HG03460 (cell line): Measurements from ENCODE around the gene TRIM2.

Experiments
- ATAC-seq: cut with Tn5 transposase; IDR thresholded peaks from one replicate; pipeline ENCODE4 v1.9.1; 2021; ENCODE audit not compliant: unreplicated experiment

TRIM2 gene

GRCh38 chr4:153367092-153367491 is 162.8 kb downstream of the TRIM2 start:
- ATAC-seq = no peak

DNA sequence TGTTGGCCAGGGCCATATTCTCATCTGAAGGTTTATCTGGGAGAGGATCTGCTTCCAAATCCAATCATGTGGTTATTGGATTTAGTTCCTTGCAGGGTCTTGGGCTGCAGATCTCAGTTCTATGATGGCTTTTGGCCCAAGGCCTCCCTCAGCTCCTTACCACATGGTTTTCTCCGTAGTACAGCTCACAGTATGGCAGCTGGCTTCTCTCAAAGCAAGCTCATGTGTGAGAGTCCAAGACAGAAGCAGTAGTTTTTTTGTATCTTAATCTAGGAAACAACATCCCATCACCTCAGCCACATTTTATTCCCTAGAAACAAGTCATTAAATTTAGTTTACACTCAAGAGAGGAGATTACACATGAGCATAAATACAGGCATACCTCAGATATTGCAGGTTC is 164.8 kb downstream of the TRIM2 start:
- ATAC-seq = no peak

DNA sequence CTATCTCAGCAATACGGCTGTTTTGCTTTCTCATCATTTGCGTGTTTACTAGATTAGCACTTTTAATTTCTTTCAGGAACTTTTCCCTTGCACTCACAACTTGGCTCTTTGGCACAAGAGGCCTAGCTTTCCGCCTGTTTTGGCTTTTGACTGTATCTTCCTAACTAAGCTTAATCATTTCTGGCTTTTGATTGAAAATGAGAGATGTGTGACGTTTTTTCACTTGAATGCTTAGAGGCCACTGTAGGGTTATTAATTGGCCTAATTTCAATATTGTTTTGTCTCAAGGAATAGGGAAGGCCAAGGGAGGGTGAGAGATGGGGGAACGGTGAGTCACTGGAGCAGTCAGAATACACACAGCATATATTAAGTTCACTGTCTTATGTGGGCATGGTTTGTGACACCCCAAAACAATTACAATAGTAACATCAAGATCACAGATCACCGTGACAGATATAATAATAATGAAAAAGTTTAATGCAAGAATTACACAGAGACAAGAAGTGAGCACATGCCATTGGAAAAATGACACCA is 167.5 kb downstream of the TRIM2 start:
- no peak for ATAC-seq

DNA sequence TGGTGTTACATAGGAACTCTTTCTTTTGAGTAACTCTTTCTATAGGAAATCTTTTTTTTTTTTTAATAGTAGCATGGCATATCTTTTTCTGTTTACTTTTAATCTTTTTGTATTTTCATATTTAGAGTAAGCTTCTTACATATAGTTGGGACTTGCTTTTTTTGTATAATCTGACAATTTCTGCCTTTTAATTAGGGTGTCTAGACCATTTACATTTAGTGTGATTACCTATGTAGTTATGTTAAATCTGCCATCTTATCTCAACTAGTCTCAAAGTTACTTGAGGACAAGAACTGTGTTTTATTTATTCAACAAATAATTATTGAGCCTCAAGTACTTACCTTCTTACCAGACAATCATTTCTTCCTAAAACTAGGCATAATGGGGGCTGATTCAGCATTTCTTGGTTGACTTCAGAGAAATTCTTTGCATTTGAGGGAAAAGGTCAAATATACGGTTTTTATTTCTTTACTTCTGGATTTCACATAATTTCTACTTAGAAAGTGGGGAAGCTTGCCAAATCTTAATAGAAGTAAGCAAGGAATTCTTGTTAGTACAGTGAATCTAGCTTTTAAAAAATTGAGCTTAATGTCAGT is 168.8 kb downstream of the TRIM2 start:
- no peak for ATAC-seq

DNA sequence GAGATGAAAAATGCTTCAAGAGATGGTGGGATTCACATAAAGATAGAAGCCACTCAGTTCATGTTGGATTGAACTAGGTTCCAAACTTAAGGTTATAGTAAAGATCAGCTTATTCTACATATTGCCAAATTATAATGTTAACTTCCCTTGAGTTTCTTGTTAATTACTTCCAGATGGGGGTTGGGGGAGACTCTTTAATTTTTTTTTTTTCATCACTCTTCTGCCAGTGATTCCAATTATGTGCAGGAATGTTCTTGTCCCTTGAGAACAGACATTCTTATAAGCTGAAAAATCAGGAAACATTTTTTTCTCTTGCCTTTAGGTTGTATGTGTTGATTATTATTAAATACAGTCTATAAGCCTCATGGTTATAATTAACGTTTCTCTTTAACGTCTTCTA is 170.2 kb downstream of the TRIM2 start:
- ATAC-seq = no peak

DNA sequence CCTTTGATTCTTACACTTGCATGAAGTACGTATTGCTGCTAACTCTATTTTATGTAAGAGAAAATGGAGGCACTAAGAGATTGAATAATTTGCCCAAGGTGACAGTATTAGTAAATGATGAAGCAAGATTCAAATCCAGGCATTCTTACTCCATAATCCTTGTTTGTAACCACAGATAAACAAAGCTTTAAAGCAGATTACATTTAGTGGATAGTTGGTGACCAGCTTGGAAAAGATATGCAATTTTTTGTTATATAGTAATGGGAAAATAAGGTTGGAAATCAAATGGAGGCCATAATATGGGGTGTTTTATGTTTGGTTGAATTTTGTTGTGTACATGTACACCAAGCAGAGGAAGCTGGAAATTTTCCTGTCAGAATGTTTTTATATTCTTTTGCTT is 171.1 kb downstream of the TRIM2 start:
- ATAC-seq = no peak

DNA sequence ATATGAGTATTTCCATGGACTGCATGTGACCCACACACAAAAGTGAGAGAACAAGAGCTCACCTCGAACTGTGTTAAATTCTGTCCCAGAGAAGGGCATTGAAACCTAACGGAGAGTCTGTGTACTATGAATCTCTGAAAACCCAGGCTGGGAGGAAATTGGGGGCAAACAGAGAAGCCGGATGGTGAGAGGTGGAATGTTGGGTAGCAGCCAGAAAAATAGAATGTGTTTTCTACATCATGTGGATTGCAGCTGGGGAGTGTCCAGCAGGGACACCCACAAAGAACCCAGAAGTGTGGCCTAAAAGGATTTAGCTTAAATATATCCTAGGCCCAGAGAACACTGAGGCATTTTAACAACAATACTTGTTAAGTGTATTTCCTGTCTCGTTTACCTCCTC is 178.9 kb downstream of the TRIM2 start:
- no peak for ATAC-seq

DNA sequence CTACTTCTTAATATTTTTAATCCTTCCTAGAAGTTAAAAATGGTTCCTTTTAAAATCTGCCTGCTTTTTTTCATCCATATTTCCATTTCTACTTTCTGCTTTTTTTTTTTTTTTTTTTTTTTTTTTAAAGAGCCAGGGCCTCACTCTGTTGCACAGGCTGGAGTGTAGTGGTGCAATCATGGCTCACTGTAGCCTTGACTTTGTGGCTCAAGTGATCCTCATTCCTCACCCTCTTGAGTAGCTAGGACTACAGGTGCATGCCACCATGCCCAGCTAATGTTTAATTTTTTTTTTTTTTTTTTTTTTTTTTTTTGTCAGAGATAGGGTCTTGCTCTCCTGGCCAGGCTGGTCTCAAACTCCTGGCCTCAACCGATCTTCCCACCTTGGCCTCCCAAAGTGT is 179.9 kb downstream of the TRIM2 start:
- ATAC-seq = no peak

DNA sequence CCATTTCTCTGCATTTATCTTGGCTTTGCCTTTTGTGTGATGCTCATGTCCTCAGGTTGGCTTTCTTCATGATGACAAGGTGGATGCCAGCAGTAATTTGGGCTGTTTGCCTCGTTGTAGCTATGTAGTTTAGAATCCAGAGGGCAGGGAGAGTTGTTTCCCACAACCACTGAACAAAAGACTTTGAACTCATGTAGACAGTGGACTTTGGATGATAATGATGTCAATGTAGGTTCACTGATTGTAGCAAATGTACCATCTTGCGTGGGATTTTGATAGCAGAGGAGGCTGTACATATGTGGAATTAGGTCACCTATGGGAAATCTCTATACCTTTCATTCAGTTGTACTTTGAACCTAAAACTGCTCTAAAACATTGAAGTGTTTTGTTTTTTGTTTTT is 181.5 kb downstream of the TRIM2 start:
- no peak for ATAC-seq

DNA sequence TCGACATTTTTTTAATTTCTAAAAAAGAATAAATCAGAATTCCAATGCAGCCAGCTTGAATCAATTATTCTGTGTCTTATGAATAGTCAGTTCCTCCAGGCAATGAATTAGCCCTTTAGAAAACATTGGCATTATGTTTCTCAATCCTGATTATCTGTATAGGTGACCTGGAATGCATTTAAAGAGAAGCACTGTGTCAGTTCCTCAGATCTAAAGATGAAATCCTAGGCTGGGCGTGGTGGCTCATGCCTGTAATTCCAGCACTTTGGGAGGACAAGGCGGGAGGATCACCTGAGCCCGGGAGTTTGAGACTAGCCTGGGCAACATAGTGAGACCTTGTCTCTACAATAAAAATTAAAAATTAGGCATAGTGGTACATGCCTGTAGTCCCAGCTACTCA is 183.7 kb downstream of the TRIM2 start:
- ATAC-seq = no peak
